GM18498 (cell line): ENCODE results near the gene KRT5.
"Not testable (repeated sequence)": the region's sequence is repeated elsewhere in the genome, so short reads cannot be mapped to it uniquely, and the experiment has no call there.

Source experiments
- ATAC-seq: cut with Tn5 transposase; IDR thresholded peaks from one replicate; pipeline ENCODE4 v1.9.1; 2021; ENCODE audit warnings: mild to moderate bottlenecking, moderate library complexity; ENCODE audit not compliant: unreplicated experiment

The KRT5 gene

GRCh38 chr12:52522346-52523011 is 2.3 kb upstream of the KRT5 start:
- no peak for ATAC-seq

- ATAC-seq = no peak
Measured at GRCh38 chr12:52521568-52522266, 1.5 kb upstream of the KRT5 start.

GRCh38 chr12:52521175-52521567 is 977 bp upstream of the KRT5 start:
- ATAC-seq = no peak

- ATAC-seq = no peak
Measured at GRCh38 chr12:52519387-52519703, 849 bp downstream of the KRT5 start.

GRCh38 chr12:52518574-52519386 is 1.4 kb downstream of the KRT5 start:
- no peak for ATAC-seq

- no peak for ATAC-seq
Measured at GRCh38 chr12:52517888-52518287, 2.3 kb downstream of the KRT5 start.

- ATAC-seq = no peak
Measured at GRCh38 chr12:52517005-52517835, 3.0 kb downstream of the KRT5 start.

- ATAC-seq = no peak
Measured at GRCh38 chr12:52515927-52516831, 4.0 kb downstream of the KRT5 start.

- no peak for ATAC-seq
Measured at GRCh38 chr12:52515319-52515646, 4.9 kb downstream of the KRT5 start.

- ATAC-seq = no peak
Measured at GRCh38 chr12:52514471-52515318, 5.5 kb downstream of the KRT5 start.

GRCh38 chr12:52513736-52514135 is 6.5 kb downstream of the KRT5 start:
- ATAC-seq = no peak

- no peak for ATAC-seq
Measured at GRCh38 chr12:52508211-52508610, 12.0 kb downstream of the KRT5 start.

GRCh38 chr12:52506858-52507715 is 13.1 kb downstream of the KRT5 start:
- no peak for ATAC-seq

- ATAC-seq = no peak
Measured at GRCh38 chr12:52502877-52503276, 17.3 kb downstream of the KRT5 start.

- ATAC-seq = no peak
Measured at GRCh38 chr12:52501490-52501889, 18.7 kb downstream of the KRT5 start.

- ATAC-seq = not testable (repeated sequence)
Measured at GRCh38 chr12:52500574-52500973, 19.6 kb downstream of the KRT5 start.

- ATAC-seq = no peak
Measured at GRCh38 chr12:52499806-52500560, 20.2 kb downstream of the KRT5 start.

- ATAC-seq = no peak
Measured at GRCh38 chr12:52498946-52499345, 21.2 kb downstream of the KRT5 start.
